NCI-H2029 (cell line): Measurements from ENCODE around the gene ST3GAL3.
"Not testable (repeated sequence)": the region's sequence is repeated elsewhere in the genome, so short reads cannot be mapped to it uniquely, and the experiment has no call there.

ENCODE experiments used
- DNase-seq: peaks from one replicate; lab custom pipeline; 2025; lab: John Stamatoyannopoulos, UW

ST3GAL3 gene

GRCh38 chr1:43703836-43704235, 3.5 kb upstream of the ST3GAL3 start:
- no peak for DNase-seq

GRCh38 chr1:43704838-43705237, 2.5 kb upstream of the ST3GAL3 start:
- no peak for DNase-seq

GRCh38 chr1:43705334-43705733, 2.0 kb upstream of the ST3GAL3 start:
- DNase-seq: no peak

- DNase-seq: no peak
Observed at GRCh38 chr1:43705982-43706597, 1.2 kb upstream of the ST3GAL3 start.

- no peak for DNase-seq
Observed at GRCh38 chr1:43706598-43707189, 642 bp upstream of the ST3GAL3 start.

- DNase-seq: no peak
Observed at GRCh38 chr1:43708002-43708410, 670 bp downstream of the ST3GAL3 start.

- DNase-seq: no peak
Observed at GRCh38 chr1:43711049-43711448, 3.7 kb downstream of the ST3GAL3 start.

- no peak for DNase-seq
Observed at GRCh38 chr1:43711524-43712386, 4.4 kb downstream of the ST3GAL3 start.

- no peak for DNase-seq
Observed at GRCh38 chr1:43716559-43717281, 9.4 kb downstream of the ST3GAL3 start.

GRCh38 chr1:43719063-43719462, 11.7 kb downstream of the ST3GAL3 start:
- DNase-seq: no peak

- not testable (repeated sequence) for DNase-seq
Observed at GRCh38 chr1:43719670-43720419, 12.5 kb downstream of the ST3GAL3 start.

- no peak for DNase-seq
Observed at GRCh38 chr1:43722810-43723209, 15.5 kb downstream of the ST3GAL3 start.

- DNase-seq: no peak
Observed at GRCh38 chr1:43729816-43730463, 22.6 kb downstream of the ST3GAL3 start.

- peak; percentile 50 for DNase-seq
Observed at GRCh38 chr1:43731867-43732531, 24.7 kb downstream of the ST3GAL3 start.

GRCh38 chr1:43736819-43737218, 29.5 kb downstream of the ST3GAL3 start:
- DNase-seq: no peak

- no peak for DNase-seq
Observed at GRCh38 chr1:43742026-43742425, 34.7 kb downstream of the ST3GAL3 start.

GRCh38 chr1:43743206-43743605, 35.9 kb downstream of the ST3GAL3 start:
- peak; percentile 83 for DNase-seq

GRCh38 chr1:43747736-43748135, 40.4 kb downstream of the ST3GAL3 start:
- no peak for DNase-seq

- no peak for DNase-seq
Observed at GRCh38 chr1:43750083-43750482, 42.7 kb downstream of the ST3GAL3 start.

GRCh38 chr1:43753422-43753821, 46.1 kb downstream of the ST3GAL3 start:
- no peak for DNase-seq

GRCh38 chr1:43754892-43755291, 47.6 kb downstream of the ST3GAL3 start:
- no peak for DNase-seq
